ENCODE measurements around the gene SHB. TPM values are rescaled to one million over a fixed set of nuclear protein-coding genes. Genes with fewer than 3 reads are reported as not detected.
A peak's percentile ranks its signal among the peaks of the same experiment; 100 is the strongest.

The SHB gene
- total RNA-seq, 1 experiment from 2014 or later = 23.8 TPM

DNA sequence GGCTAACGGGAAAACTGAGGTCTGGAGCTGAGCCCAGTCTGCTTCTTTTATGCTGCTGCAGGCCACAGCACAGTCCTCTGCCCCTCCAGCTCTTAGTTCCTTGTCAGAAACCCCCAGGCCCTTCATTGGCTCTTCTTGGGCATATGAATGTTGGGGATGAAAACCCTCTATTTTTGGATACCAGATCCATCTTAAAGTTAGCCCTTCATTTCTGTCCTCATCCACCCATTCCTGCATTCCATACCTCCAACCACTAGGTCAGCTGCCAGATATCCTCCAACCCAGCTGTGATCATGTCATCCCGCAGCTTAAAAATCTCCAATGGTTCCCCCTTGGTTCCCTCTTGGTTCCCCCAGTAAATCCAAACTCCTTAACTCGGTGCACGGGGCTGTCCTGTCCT lies 163.3 kb downstream of the SHB start:
- Histone ChIP-seq H3K4me3 (no peak overlapping the region), H3K4me1 (replicated peaks; ENCODE audit: insufficient read depth) (peaks cover 29% of the 10 kb centered on the region), H2AFZ (no peak overlapping the region), H3K36me3 (ENCODE audit: low read depth) (no peaks in the 10 kb centered on the region), H3K9me2 (ENCODE audit: insufficient read depth) (no peaks in the 10 kb centered on the region), H3K9me3 (ENCODE audit: insufficient read depth, low read depth) (no peaks in the 10 kb centered on the region), H3K4me2 (no peak overlapping the region), H3K79me2 (ENCODE audit: low read depth) (peaks cover 22% of the 10 kb centered on the region; the same call in 1 of the 2 replicates), H4K20me1 (ENCODE audit: insufficient read depth) (no peaks in the 10 kb centered on the region; the same call in 1 of the 2 replicates), H3F3A (ENCODE audit: insufficient read depth, low read depth) (peaks cover 21% of the 10 kb centered on the region; the same call in 1 of the 2 replicates), H3K27me3 (ENCODE audit: insufficient read depth, low read depth) (no peaks in the 10 kb centered on the region), H3K27ac (no peak overlapping the region)
- intact Hi-C loops (cut with micrococcal nuclease; ENCODE audit: unreplicated experiment) = loop anchor here (2.0 to 10.0 kb wide), 3 partner anchors 163 to 457 kb away; partner anchors contain the start of genes POLR1E and SHB
- no peak for TF ChIP-seq EZH2 (IDR thresholded peaks at IDR 0.05; ENCODE audit: low read depth)
- ChIA-PET POLR2A (ENCODE audit: unreplicated experiment) (no interaction called here), CTCF (no interaction called here)
- no TSS peak for BruUV-seq (replicated peaks)
- DNase-seq = no peak

GRCh38 chr9:37905131-37905505 lies 163.9 kb downstream of the SHB start:
- H3F3A ChIP-seq (ENCODE audit: insufficient read depth, low read depth) = peaks cover 19% of the 10 kb centered on the region; the same call in 1 of the 2 replicates
- no peak for DNase-seq
- no peaks in the 10 kb centered on the region for H3K9me3 ChIP-seq (ENCODE audit: insufficient read depth, low read depth)
- intact Hi-C loops (cut with micrococcal nuclease; ENCODE audit: unreplicated experiment) = loop anchor here (2.0 to 10.0 kb wide), 3 partner anchors 164 to 458 kb away; partner anchors contain the start of genes POLR1E and SHB
- no peaks in the 10 kb centered on the region for H3K27me3 ChIP-seq (ENCODE audit: insufficient read depth, low read depth)
- ChIA-PET CTCF (no interaction called here), POLR2A (ENCODE audit: unreplicated experiment) (no interaction called here)
- no TSS peak for BruUV-seq (replicated peaks)
- H3K79me2 ChIP-seq (ENCODE audit: low read depth) = peaks cover 22% of the 10 kb centered on the region; the same call in 1 of the 2 replicates
- H4K20me1 ChIP-seq (ENCODE audit: insufficient read depth) = no peaks in the 10 kb centered on the region; the same call in 1 of the 2 replicates
- no peak for TF ChIP-seq EZH2 (IDR thresholded peaks at IDR 0.05; ENCODE audit: low read depth)
- TF ChIP-seq, protein P1, sequence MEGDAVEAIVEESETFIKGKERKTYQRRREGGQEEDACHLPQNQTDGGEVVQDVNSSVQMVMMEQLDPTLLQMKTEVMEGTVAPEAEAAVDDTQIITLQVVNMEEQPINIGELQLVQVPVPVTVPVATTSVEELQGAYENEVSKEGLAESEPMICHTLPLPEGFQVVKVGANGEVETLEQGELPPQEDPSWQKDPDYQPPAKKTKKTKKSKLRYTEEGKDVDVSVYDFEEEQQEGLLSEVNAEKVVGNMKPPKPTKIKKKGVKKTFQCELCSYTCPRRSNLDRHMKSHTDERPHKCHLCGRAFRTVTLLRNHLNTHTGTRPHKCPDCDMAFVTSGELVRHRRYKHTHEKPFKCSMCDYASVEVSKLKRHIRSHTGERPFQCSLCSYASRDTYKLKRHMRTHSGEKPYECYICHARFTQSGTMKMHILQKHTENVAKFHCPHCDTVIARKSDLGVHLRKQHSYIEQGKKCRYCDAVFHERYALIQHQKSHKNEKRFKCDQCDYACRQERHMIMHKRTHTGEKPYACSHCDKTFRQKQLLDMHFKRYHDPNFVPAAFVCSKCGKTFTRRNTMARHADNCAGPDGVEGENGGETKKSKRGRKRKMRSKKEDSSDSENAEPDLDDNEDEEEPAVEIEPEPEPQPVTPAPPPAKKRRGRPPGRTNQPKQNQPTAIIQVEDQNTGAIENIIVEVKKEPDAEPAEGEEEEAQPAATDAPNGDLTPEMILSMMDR (conservative IDR thresholded peaks at IDR 0.05) = no peak
- H3K27ac ChIP-seq = no peak overlapping the region
- H3K4me2 ChIP-seq = peak overlapping the region; percentile 95; the same call in 1 of the 2 replicates
- H3K36me3 ChIP-seq (ENCODE audit: low read depth) = no peaks in the 10 kb centered on the region
- no peaks in the 10 kb centered on the region for H3K9me2 ChIP-seq (ENCODE audit: insufficient read depth)
- H2AFZ ChIP-seq = no peak overlapping the region
- H3K4me3 ChIP-seq = no peak overlapping the region
- peaks cover 29% of the 10 kb centered on the region for H3K4me1 ChIP-seq (replicated peaks; ENCODE audit: insufficient read depth)

DNA sequence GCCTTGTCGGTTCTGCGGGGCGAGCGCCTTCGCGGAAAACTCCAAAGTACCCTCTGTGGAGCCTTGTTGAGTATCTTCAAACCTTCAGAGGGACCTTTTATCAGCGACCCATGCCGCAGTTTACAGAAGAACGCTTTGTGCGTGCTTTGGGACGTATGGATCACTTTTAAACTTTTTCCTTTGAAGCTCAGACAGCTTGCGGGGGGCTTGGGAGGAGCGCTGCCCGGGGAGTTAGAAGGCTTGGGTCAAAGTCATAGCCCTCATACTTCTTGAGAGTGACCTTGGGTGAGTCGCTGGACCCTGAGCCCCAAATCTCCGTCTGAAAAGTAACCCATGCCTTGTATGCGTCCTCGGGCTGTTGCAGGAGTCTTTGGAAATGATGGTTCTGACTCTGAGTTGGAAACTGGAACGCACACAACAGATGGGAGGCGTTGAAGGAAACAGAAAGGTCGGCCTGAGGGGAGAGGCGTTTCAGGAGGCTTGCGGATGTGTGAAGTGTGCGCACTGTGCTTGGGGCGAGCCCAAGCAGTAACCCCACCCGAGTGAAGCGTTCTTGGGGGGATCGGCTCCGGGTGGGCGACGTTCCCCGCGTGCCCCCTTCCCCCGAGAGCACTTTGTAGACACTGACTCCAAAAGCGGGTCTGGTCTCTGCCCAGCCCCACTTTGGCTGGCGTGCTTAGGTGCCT lies 164.4 kb downstream of the SHB start:
- no peaks in the 10 kb centered on the region for H3K9me2 ChIP-seq (ENCODE audit: insufficient read depth)
- H3K27me3 ChIP-seq (ENCODE audit: insufficient read depth, low read depth) = no peaks in the 10 kb centered on the region
- H3K4me2 ChIP-seq = peak overlapping the region; percentile 95
- TF ChIP-seq, protein P1 (conservative IDR thresholded peaks at IDR 0.05) = peak; percentile 37
- TF ChIP-seq EZH2 (IDR thresholded peaks at IDR 0.05; ENCODE audit: low read depth) = no peak
- intact Hi-C loops (cut with micrococcal nuclease; ENCODE audit: unreplicated experiment) = loop anchor here (2.0 to 10.0 kb wide), 6 partner anchors 157 to 498 kb away; partner anchors contain the start of genes POLR1E and SHB
- H3K79me2 ChIP-seq (ENCODE audit: low read depth) = peaks cover 22% of the 10 kb centered on the region; the same call in 1 of the 2 replicates
- ChIA-PET POLR2A (ENCODE audit: unreplicated experiment) (no interaction called here), CTCF (no interaction called here)
- peak overlapping the region; percentile 42 for H3K27ac ChIP-seq
- peaks cover 14% of the 10 kb centered on the region; the same call in 1 of the 2 replicates for H3F3A ChIP-seq (ENCODE audit: insufficient read depth, low read depth)
- peak overlapping the region; percentile 76; the same call in 1 of the 2 replicates for H3K4me3 ChIP-seq
- H3K36me3 ChIP-seq (ENCODE audit: low read depth) = no peaks in the 10 kb centered on the region
- peaks cover 25% of the 10 kb centered on the region for H3K4me1 ChIP-seq (replicated peaks; ENCODE audit: insufficient read depth)
- no peaks in the 10 kb centered on the region; the same call in 1 of the 2 replicates for H4K20me1 ChIP-seq (ENCODE audit: insufficient read depth)
- DNase-seq = no peak
- no peaks in the 10 kb centered on the region for H3K9me3 ChIP-seq (ENCODE audit: insufficient read depth, low read depth)
- H2AFZ ChIP-seq = no peak overlapping the region
- TSS peak; percentile 42 for BruUV-seq (replicated peaks)
